Neuronal stem cell (in vitro differentiated cells): ENCODE results near the gene MED27.

Experiments
- DNase-seq: peaks from one replicate; pipeline ENCODE4 v3.0.0-alpha.2; 2013; ENCODE audit warnings: low spot score
- H2AFZ ChIP-seq: one replicate; pipeline ENCODE4 v1.6.1; 2013; ENCODE audit warnings: mild to moderate bottlenecking, low read length, inconsistent platforms
- H2AK5ac ChIP-seq: 2 replicates; pipeline ENCODE4 v1.6.1; 2013; ENCODE audit warnings: low read depth, mild to moderate bottlenecking, inconsistent platforms, low read length, moderate library complexity, mixed read lengths
- H2BK120ac ChIP-seq: 2 replicates; pipeline ENCODE4 v1.6.1; 2013; ENCODE audit warnings: low read depth, mild to moderate bottlenecking, inconsistent platforms, low read length, moderate library complexity, mixed read lengths
- H2BK12ac ChIP-seq: one replicate; pipeline ENCODE4 v1.6.1; 2013; ENCODE audit warnings: low read length, inconsistent platforms
- H2BK15ac ChIP-seq: 2 replicates; pipeline ENCODE4 v1.6.1; 2013; ENCODE audit warnings: mild to moderate bottlenecking, low read length, inconsistent platforms, mixed read lengths
- H2BK5ac ChIP-seq: one replicate; pipeline ENCODE4 v1.6.1; 2013; ENCODE audit warnings: inconsistent platforms, mild to moderate bottlenecking, low read length, moderate library complexity
- H3K14ac ChIP-seq: one replicate; pipeline ENCODE4 v1.6.1; 2013; ENCODE audit warnings: low read length, inconsistent platforms
- H3K18ac ChIP-seq: 2 replicates; pipeline ENCODE4 v1.6.1; 2013; ENCODE audit warnings: low read length, inconsistent platforms
- H3K23ac ChIP-seq: 2 replicates; pipeline ENCODE4 v1.6.1; 2013; ENCODE audit warnings: low read depth, mild to moderate bottlenecking, mixed read lengths, low read length, inconsistent platforms; ENCODE audit not compliant: poor library complexity
- H3K27ac ChIP-seq: replicated peaks from 3 replicates; pipeline ENCODE4 v1.5.1; 2013; ENCODE audit warnings: low read length, inconsistent platforms
- H3K27me3 ChIP-seq, 3 experiments: 2 replicates each; pipeline ENCODE4 v1.6.1; 2013; ENCODE audit warnings: low read length in 3 of 3, mild to moderate bottlenecking in 2 of 3, inconsistent platforms in 1 of 3, low read depth in 1 of 3, mixed read lengths in 1 of 3, moderate library complexity in 1 of 3; ENCODE audit not compliant: control insufficient read depth in 3 of 3, insufficient read depth in 3 of 3
- H3K36me3 ChIP-seq, 2 donors: replicated peaks in 1 of 2; 2 replicates each; pipeline ENCODE4 v1.6.1; 2013; ENCODE audit warnings: low read length in 2 of 2; ENCODE audit not compliant: control insufficient read depth in 2 of 2, insufficient read depth in 2 of 2
- H3K4ac ChIP-seq: 2 replicates; pipeline ENCODE4 v1.6.1; 2013; ENCODE audit warnings: inconsistent platforms, mild to moderate bottlenecking, low read length, moderate library complexity
- H3K4me1 ChIP-seq, 2 donors: 1 replicate in 1 of 2; 2 replicates in 1 of 2; pipeline ENCODE4 v1.6.1; 2013; ENCODE audit warnings: low read length in 2 of 2, low read depth in 1 of 2; ENCODE audit not compliant: control insufficient read depth in 2 of 2, insufficient read depth in 1 of 2
- H3K4me2 ChIP-seq: one replicate; pipeline ENCODE4 v1.6.1; 2013; ENCODE audit warnings: mild to moderate bottlenecking, low read length, inconsistent platforms; ENCODE audit not compliant: insufficient read depth, poor library complexity, severe bottlenecking
- H3K4me3 ChIP-seq, 2 donors: 2 replicates each; pipeline ENCODE4 v1.5.1; 2013; ENCODE audit warnings: low read length in 2 of 2, mild to moderate bottlenecking in 2 of 2, inconsistent platforms in 1 of 2, moderate library complexity in 1 of 2
- H3K79me1 ChIP-seq: one replicate; pipeline ENCODE4 v1.6.1; 2013; ENCODE audit warnings: low read depth, mild to moderate bottlenecking, inconsistent platforms, low read length, moderate library complexity
- H3K9ac ChIP-seq: one replicate; pipeline ENCODE4 v1.6.1; 2013; ENCODE audit warnings: mild to moderate bottlenecking, low read depth, low read length, inconsistent platforms; ENCODE audit not compliant: poor library complexity
- H3K9me3 ChIP-seq, 2 donors: replicated peaks in 1 of 2; 2 replicates each; pipeline versions ENCODE3 to v1.6.1; 2013; ENCODE audit warnings: low read length in 2 of 2, mild to moderate bottlenecking in 2 of 2, inconsistent platforms in 1 of 2, low read depth in 1 of 2, mixed read lengths in 1 of 2, moderate library complexity in 1 of 2; ENCODE audit not compliant: control insufficient read depth in 2 of 2, insufficient read depth in 1 of 2
- H4K8ac ChIP-seq: one replicate; pipeline ENCODE4 v1.6.1; 2013; ENCODE audit warnings: low read depth, mild to moderate bottlenecking, inconsistent platforms, low read length, moderate library complexity
- H4K91ac ChIP-seq: one replicate; pipeline ENCODE4 v1.6.1; 2013; ENCODE audit warnings: low read length, low read depth, mild to moderate bottlenecking, inconsistent platforms; ENCODE audit not compliant: poor library complexity
- WGBS, 2 donors: extraction: QIAGEN DNeasy Blood & Tissue Kit; methylation state at CpG; one replicate each; pipeline ENCODE4 v1.1.7; 2013; ENCODE audit warnings: missing lambda C conversion rate in 2 of 2, mixed read lengths in 1 of 2; ENCODE audit not compliant: insufficient read length in 2 of 2, insufficient replicate concordance in 1 of 2; ENCODE audit errors: extremely low coverage in 2 of 2; 5-methylcytosine and 5-hydroxymethylcytosine counted together

The MED27 gene

GRCh38 chr9:131961496-131961880 lies 118.2 kb downstream of the MED27 start:
- no CpG with 5 or more reads among the region's 6 CpGs for WGBS, 2 donors

GRCh38 chr9:131960851-131961495 lies 118.7 kb downstream of the MED27 start:
- no peak overlapping the region for H3K18ac ChIP-seq
- no peaks in the 10 kb centered on the region for H3K9me3 ChIP-seq
- no peak overlapping the region for H3K4ac ChIP-seq
- peaks cover 17 to 46% of the 10 kb centered on the region in 2 donors for H3K4me1 ChIP-seq
- no peak overlapping the region for H3K27ac ChIP-seq
- no peak overlapping the region for H2BK5ac ChIP-seq
- no CpG with 5 or more reads among the region's 12 CpGs for WGBS, 2 donors
- H3K27me3 ChIP-seq: no peaks in the 10 kb centered on the region
- H4K91ac ChIP-seq: no peak overlapping the region
- no peak overlapping the region for H2AK5ac ChIP-seq
- H3K4me3 ChIP-seq: no peak overlapping the region
- peak overlapping the region; percentile 16 for H2AFZ ChIP-seq
- no peak overlapping the region for H4K8ac ChIP-seq
- H2BK120ac ChIP-seq: no peak overlapping the region
- DNase-seq: no peak
- H2BK12ac ChIP-seq: no peak overlapping the region
- H3K23ac ChIP-seq: no peak overlapping the region
- H3K79me1 ChIP-seq: no peaks in the 10 kb centered on the region
- H2BK15ac ChIP-seq: no peak overlapping the region
- H3K14ac ChIP-seq: no peak overlapping the region
- peak overlapping the region; percentile 32 for H3K9ac ChIP-seq
- no peaks in the 10 kb centered on the region for H3K36me3 ChIP-seq
- no peak overlapping the region for H3K4me2 ChIP-seq

More at GRCh38 chr9:131961496-131961880, 118.2 kb downstream of the MED27 start:
- no peak overlapping the region for H3K23ac ChIP-seq
- no peaks in the 10 kb centered on the region for H3K79me1 ChIP-seq
- no peak overlapping the region for H4K91ac ChIP-seq
- no peak overlapping the region for H2AK5ac ChIP-seq
- peaks cover 17 to 46% of the 10 kb centered on the region in 2 donors for H3K4me1 ChIP-seq
- H2BK5ac ChIP-seq: no peak overlapping the region
- no peaks in the 10 kb centered on the region for H3K9me3 ChIP-seq
- H3K4me3 ChIP-seq: no peak overlapping the region
- no peak for DNase-seq
- H2BK15ac ChIP-seq: no peak overlapping the region
- peak overlapping the region; percentile 16 for H2AFZ ChIP-seq
- no peaks in the 10 kb centered on the region for H3K27me3 ChIP-seq
- no peak overlapping the region for H4K8ac ChIP-seq
- H2BK12ac ChIP-seq: no peak overlapping the region
- no peak overlapping the region for H3K4ac ChIP-seq
- H3K14ac ChIP-seq: no peak overlapping the region
- H3K9ac ChIP-seq: no peak overlapping the region
- peak overlapping the region; percentile 68 for H3K18ac ChIP-seq
- no peak overlapping the region for H3K4me2 ChIP-seq
- no peak overlapping the region for H2BK120ac ChIP-seq
- no peaks in the 10 kb centered on the region for H3K36me3 ChIP-seq
- no peak overlapping the region for H3K27ac ChIP-seq

- Histone ChIP-seq H4K91ac (no peak overlapping the region), H3K9me3 (no peaks in the 10 kb centered on the region), H2AK5ac (no peak overlapping the region), H3K4me1 (peaks cover 17 to 41% of the 10 kb centered on the region in 2 donors), H3K36me3 (no peaks in the 10 kb centered on the region), H3K9ac (no peak overlapping the region), H2BK5ac (no peak overlapping the region), H3K27ac (no peak overlapping the region), H3K4me3 (no peak overlapping the region), H4K8ac (no peak overlapping the region), H2AFZ (no peak overlapping the region), H2BK12ac (no peak overlapping the region), H2BK15ac (no peak overlapping the region), H3K14ac (no peak overlapping the region), H3K18ac (no peak overlapping the region), H2BK120ac (no peak overlapping the region), H3K27me3 (no peaks in the 10 kb centered on the region), H3K4ac (no peak overlapping the region), H3K23ac (no peak overlapping the region), H3K4me2 (no peak overlapping the region), H3K79me1 (no peaks in the 10 kb centered on the region)
- DNase-seq: no peak
- WGBS, 2 donors: no CpG with 5 or more reads among the region's 9 CpGs
These were observed 119.4 kb downstream of the MED27 start for GRCh38 chr9:131960311-131960710.

- H3K4me1 ChIP-seq: peaks cover 14 to 37% of the 10 kb centered on the region in 2 donors
- no peak overlapping the region for H2BK120ac ChIP-seq
- H3K27ac ChIP-seq: no peak overlapping the region
- H3K79me1 ChIP-seq: no peaks in the 10 kb centered on the region
- no CpG with 5 or more reads among the region's 2 CpGs for WGBS, 2 donors
- no peak overlapping the region for H2BK15ac ChIP-seq
- no peak overlapping the region for H3K9ac ChIP-seq
- no peak for DNase-seq
- no peaks in the 10 kb centered on the region for H3K27me3 ChIP-seq
- H2BK12ac ChIP-seq: no peak overlapping the region
- H2AFZ ChIP-seq: no peak overlapping the region
- H4K8ac ChIP-seq: no peak overlapping the region
- no peaks in the 10 kb centered on the region for H3K9me3 ChIP-seq
- no peak overlapping the region for H3K23ac ChIP-seq
- H3K36me3 ChIP-seq: no peaks in the 10 kb centered on the region
- H3K4ac ChIP-seq: no peak overlapping the region
- H4K91ac ChIP-seq: no peak overlapping the region
- no peak overlapping the region for H3K14ac ChIP-seq
- H2AK5ac ChIP-seq: no peak overlapping the region
- no peak overlapping the region for H3K4me3 ChIP-seq
- no peak overlapping the region for H3K4me2 ChIP-seq
- no peak overlapping the region for H2BK5ac ChIP-seq
- H3K18ac ChIP-seq: no peak overlapping the region
These were observed 119.8 kb downstream of the MED27 start for GRCh38 chr9:131959887-131960286.
